ENCODE measurements around the gene TIMMDC1.
"Not testable (repeated sequence)": the region's sequence is repeated elsewhere in the genome, so short reads cannot be mapped to it uniquely, and the experiment has no call there.

The TIMMDC1 gene

GRCh38 chr3:119514637-119515036 lies 16.3 kb downstream of the TIMMDC1 start:
- DNase-seq = no peak

- DNase-seq = no peak
Observed at GRCh38 chr3:119517112-119517511, 18.8 kb downstream of the TIMMDC1 start.

- no peak for DNase-seq
Observed at GRCh38 chr3:119518026-119518425, 19.7 kb downstream of the TIMMDC1 start.

GRCh38 chr3:119524931-119525662 lies 26.8 kb downstream of the TIMMDC1 start:
- DNase-seq = no peak

GRCh38 chr3:119527714-119528113 lies 29.4 kb downstream of the TIMMDC1 start:
- no peak for DNase-seq

- no peak for DNase-seq
Observed at GRCh38 chr3:119529883-119530282, 31.5 kb downstream of the TIMMDC1 start.

GRCh38 chr3:119530456-119530855 lies 32.1 kb downstream of the TIMMDC1 start:
- DNase-seq = no peak

DNA sequence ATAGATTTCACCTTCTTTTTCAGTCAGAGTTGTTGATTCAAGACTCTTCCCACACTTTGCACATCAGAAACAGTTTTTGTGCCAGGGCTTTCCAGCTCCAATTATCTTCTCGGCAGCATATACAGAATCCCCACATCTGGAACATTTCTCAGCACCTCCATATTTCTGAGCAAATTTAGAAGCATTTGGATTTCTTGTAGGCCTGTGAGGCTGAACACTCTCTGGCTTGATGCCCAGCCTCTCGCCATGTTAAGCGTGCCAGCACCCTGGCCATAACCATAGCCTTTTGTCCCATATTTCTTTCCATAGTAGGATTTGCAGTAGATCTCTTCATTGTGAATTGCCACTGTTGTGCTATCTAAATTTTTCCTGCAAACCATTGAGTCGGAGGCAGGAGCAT lies 32.8 kb downstream of the TIMMDC1 start:
- DNase-seq = no peak

GRCh38 chr3:119534296-119534695 lies 35.9 kb downstream of the TIMMDC1 start:
- DNase-seq = no peak

DNA sequence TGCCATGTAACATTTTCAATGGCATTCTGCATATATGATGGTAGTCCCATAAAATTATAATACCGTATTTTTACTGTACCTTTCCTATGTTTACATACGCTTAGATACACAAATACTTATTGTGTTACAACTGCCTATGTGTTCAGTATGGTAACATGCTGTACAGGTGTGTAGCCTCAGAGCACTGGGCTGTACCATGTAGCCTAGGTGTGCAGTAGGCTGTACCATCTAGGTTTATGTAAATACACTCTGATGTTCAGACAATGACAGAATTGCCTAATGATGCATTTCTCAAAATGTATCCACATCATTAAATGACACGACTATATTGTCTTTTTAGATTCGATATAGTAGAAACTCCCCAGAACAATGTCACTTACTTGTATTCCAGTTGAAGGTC lies 38.4 kb downstream of the TIMMDC1 start:
- no peak for DNase-seq

DNA sequence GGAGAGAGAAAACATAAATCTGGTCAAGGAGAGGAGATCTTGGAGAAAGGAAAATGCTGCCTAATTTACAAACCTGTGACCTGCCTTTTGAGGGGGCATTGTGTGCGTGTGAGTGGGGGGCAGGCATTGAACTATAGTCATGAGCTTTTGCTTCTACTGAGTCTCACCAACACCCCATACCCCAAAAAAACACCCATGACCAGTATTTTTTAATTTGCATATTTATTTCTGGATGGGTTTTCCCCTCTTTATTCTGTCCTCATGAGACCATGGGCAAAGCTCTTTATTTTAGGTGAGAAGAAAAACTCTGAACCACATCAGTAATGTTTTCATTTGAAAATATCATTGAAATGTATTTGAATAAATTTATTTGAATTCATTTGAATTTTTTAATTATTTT lies 40.4 kb downstream of the TIMMDC1 start:
- no peak for DNase-seq

- no peak for DNase-seq
Observed at GRCh38 chr3:119541547-119541946, 43.2 kb downstream of the TIMMDC1 start.

DNA sequence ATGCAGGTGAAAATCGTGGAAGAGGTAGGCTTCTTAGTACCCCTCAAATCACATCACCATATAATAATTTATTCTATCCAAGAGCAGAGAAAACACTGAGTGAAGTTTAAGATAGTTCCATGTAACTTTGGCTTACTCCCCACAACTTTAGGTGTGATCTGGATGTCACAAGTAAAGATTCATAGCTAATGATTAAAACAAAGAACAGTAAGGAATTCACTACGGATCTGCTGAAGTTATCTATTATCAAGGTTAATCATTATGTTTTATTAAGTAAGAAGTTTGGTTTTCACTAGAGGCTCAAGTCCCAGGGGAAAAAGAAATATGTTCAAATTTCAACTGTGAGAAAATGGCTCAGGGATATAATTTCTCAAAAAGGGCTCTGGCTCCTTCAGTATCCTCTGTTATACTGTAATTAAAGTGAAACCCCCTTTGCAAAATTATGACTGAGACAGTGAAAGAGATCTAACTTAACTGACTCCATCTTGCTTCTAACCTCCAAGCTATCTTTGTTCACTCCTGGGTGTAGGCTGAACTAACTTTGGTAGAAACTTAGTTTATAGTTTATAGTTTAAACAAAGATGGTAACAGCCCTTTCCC lies 43.9 kb downstream of the TIMMDC1 start:
- DNase-seq = no peak

DNA sequence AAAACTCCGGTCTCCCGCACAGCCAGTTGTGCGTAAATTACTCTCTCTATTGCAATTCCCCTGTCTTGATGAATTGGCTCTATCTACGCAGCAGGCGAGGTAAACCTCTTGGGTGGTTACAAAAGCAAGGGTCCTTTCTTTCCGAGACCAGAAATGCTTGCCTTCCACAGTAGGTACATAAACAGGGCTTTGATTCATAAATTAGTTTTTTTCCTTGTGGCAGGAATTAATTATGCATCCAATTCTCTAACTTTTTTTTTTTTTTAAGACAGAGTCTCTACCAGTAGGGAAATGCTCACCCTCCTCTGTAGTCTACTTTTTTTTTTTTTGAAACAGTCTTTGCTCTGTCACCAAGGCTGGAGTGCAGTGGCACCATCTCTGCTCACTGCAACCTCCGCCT lies 44.8 kb downstream of the TIMMDC1 start:
- no peak for DNase-seq

- no peak for DNase-seq
Observed at GRCh38 chr3:119547227-119547626, 48.9 kb downstream of the TIMMDC1 start.

- no peak for DNase-seq
Observed at GRCh38 chr3:119548341-119548740, 50.0 kb downstream of the TIMMDC1 start.

- no peak for DNase-seq
Observed at GRCh38 chr3:119550192-119550910, 52.0 kb downstream of the TIMMDC1 start.

DNA sequence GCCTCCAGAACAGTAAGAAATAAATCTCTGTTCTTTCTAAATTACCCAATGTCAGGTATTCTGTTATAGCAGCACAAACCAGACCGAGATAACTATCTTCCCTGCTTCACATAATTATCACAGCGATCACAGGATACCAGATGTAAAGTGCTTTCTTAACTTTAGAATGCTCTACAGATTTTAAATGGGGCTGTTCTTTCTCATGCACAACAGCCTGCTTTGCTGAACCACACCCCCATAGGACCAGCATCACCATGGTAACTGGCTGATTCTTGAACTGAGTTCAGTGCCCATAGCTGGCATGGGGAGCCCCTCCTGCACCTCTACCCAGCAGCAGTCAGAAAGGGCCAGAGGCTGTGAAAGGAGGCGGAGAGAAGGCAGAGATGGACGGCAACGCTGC lies 53.3 kb downstream of the TIMMDC1 start:
- no peak for DNase-seq

DNA sequence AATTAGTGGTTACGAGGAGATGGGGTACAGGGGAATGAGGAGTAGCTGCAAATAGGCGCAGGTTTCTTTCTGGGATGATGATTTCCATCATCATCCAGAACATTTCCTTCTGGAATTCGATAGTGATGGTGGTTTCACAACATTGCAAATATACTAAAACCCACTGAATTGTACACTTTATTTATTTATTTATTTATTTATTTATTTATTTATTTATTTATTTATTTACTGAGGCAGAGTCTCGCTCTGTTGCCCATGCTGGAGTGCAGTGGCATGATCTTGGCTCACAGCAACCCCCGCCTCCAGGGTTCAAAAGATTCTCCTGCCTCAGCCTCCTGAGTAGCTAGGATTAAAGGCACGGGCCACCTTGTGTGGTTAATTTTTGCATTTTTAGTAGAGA lies 54.6 kb downstream of the TIMMDC1 start:
- not testable (repeated sequence) for DNase-seq

DNA sequence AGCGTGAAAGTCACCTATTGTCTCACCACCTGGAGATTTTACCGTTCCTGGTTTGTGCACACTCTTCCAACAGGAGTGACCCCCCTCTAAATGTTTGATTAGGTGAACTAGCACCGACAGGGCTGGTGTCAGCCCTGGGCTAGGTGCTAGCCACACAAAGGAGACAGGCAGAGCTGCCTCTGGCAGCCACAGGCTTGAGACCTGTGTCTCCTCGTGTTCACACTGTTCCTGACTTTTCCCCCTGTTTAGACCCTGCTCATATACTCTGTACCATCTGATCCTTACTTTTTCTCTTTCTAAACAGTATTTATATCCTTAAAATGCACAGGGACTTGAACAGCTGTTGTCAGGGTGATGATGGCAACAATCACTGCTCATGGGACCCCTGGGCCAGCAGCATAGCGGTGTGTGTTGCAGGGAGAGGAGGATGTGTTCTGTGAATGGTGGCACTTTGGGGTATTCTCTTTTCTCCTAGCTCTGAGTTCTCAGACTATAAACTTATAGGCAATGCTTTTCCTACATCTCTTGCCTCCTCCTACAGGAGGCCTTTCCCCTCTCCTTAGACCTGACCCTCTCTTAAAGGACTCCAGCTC lies 55.6 kb downstream of the TIMMDC1 start:
- no peak for DNase-seq

- no peak for DNase-seq
Observed at GRCh38 chr3:119555309-119555735, 57.0 kb downstream of the TIMMDC1 start.

GRCh38 chr3:119555929-119556328 lies 57.6 kb downstream of the TIMMDC1 start:
- no peak for DNase-seq

- no peak for DNase-seq
Observed at GRCh38 chr3:119557192-119557876, 59.0 kb downstream of the TIMMDC1 start.

Data from NCI-H446 (cell line).